Activated CD8-positive, alpha-beta memory T cell treated with anti-CD3 and anti-CD28 coated beads, Interleukin-2, amount 50 U/mL, for 4 hours (primary cell): ENCODE data around the gene RBMS1.
A peak's percentile ranks its signal among the peaks of the same experiment; 100 is the strongest.

Source experiments
- DNase-seq: peaks from one replicate; pipeline ENCODE4 v3.0.0-alpha.2; 2020

The RBMS1 gene

DNA sequence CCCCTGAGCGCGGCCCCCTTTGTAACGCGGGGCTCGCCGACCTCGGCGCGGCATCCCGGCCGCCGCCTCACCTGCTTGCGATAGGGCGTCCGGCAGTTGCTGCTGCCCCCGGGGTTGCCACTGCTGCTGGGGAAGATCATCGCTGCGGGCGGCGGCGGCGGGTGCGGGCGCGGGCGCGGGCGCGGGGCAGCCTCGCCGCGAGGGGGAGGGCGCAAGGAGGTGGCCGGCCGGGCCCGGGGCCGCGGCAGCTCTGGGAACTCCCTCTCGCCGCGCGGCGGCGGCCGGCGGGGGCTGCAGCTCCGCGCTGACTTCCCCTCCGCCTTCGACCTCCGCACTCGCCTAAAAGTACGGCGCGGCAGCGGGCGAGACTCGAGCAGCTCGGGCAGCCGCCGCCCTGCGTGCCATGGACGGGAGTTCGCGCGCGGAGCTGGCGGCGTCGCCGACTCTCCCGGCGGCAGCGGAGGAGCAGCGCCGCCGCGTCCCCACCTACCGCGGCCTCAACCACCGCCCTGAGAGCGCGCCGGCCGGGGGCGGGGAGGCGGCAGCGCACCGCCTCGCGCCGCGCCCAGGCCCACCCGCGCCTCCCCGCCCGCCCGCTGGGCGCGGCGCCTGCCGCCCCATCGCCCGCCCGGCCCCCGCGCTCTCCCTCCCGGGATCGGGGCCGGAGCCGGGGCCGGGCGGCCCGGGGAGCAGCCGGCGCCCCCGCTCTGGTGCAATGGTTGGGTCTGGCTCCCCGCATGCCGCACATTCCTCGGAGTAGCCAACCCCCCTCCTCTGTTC is 86.0 kb downstream of the RBMS1 start:
- peak; percentile 66 for DNase-seq

DNA sequence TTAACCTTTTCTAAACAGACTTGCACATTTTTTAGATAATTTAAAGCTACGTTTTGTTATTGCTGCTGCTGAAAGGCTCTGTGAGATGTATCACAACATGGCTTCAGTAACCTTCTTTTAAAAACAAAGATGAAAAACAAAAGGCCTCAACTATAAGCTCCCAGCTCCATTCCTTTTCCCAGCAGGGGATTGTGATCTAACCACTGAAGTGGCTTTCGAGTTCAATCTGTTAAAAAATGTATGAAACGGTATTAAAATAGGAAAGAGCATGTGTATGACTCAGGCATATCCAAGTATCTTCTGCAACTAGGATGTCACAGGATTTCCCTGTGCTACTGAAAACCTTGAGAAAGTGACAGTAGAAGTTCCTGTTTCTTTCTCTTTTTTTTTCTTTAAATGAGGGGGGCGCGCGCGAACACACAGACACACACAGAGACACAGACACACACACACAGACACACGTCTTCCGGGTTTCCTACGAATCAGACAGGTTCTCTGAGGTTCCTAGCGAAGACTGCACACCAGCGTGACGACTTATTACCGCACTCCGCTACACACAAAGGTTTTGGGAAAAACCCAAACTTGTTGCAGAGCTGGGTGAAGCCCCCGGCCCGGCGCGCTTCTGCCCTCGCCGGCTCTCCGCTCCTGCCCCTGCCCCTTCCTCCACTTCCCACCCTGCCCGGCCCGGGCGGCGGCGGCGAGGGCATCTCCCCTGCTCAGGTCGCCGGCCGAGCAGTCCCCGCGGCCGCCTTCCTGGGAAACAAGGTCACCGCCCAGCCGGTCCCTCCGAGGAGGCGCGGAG is 86.8 kb downstream of the RBMS1 start:
- peak; percentile 69 for DNase-seq

DNA sequence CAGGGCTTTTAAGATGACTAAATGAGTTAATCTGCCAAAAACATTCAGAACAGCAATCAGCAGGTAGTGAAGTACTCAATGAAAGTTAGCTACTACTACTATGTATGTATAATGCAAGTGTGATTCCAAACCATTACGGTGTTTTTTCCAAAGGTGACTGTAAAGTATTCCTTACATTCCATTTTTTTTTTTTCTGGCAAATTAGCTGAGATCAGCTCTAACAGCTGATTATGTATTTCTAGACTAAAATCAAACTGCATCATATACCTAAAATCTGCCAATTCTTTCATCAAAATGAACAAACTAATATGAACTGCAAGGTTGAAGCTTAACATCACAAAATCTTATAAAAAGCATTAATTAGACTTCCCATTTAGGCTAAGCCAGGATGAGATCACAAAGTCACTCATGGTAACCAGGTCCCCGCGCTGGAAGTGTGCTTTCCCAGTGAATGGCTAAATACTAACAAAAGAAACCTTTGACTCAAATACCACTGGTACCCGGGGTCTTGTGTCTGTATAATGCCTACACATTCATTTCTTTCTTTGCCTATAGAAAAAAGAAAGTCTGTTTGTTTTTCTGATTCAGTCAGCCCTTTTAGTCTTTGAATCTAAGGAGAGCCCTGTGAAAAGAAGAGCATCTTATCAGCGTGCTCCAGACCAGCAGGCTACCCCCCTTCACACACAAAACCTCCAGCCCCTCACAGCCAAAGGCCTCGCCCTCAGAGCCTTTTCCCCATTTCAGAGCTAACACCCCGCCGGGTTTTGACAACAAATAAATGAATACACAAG is 88.3 kb downstream of the RBMS1 start:
- no peak for DNase-seq

- DNase-seq, result no peak
Measured at GRCh38 chr2:160402997-160403979, 90.3 kb downstream of the RBMS1 start.

- no peak for DNase-seq
Measured at GRCh38 chr2:160402501-160402900, 91.1 kb downstream of the RBMS1 start.

DNA sequence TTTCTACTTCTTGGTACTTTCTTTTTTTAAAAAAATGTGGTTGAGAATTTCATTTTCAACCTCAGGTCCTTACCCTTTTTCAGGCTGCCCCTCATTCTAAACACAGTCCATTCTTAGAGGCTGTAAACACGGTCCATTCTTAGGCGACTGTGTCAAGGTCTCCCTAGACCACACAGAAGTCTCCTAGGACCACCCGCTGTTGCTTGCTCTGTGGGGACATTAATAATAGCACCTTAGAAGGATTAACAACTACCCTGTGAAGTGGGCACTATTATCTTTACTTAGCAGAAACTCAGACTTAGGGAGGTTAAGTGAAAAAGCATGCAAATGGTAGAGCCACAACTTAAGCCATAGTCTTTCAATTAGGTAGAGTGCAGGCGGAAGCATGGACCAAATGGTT is 91.7 kb downstream of the RBMS1 start:
- no peak for DNase-seq

- no peak for DNase-seq
Measured at GRCh38 chr2:160399880-160400279, 93.7 kb downstream of the RBMS1 start.

GRCh38 chr2:160397530-160397865 is 96.1 kb downstream of the RBMS1 start:
- DNase-seq, result no peak

DNA sequence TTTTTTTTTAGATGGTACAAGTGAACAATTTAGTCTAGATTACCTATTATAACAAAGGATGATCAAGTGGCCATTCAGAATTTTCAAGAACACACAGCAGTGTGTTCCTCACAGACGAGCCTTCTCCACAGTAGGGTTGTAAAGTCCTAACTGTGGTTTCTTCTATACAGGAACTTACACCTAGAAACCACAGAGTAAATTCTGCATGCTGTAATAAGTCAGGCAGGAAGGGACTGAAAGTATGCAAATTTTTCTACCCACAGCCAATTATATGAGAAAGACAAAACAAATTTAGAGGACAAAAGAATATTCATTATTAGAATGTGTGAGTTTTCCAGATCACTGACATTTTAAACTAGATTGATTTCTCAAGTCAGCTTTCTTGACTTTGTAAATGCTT is 99.5 kb downstream of the RBMS1 start:
- no peak for DNase-seq

GRCh38 chr2:160392201-160392600 is 101.4 kb downstream of the RBMS1 start:
- no peak for DNase-seq

DNA sequence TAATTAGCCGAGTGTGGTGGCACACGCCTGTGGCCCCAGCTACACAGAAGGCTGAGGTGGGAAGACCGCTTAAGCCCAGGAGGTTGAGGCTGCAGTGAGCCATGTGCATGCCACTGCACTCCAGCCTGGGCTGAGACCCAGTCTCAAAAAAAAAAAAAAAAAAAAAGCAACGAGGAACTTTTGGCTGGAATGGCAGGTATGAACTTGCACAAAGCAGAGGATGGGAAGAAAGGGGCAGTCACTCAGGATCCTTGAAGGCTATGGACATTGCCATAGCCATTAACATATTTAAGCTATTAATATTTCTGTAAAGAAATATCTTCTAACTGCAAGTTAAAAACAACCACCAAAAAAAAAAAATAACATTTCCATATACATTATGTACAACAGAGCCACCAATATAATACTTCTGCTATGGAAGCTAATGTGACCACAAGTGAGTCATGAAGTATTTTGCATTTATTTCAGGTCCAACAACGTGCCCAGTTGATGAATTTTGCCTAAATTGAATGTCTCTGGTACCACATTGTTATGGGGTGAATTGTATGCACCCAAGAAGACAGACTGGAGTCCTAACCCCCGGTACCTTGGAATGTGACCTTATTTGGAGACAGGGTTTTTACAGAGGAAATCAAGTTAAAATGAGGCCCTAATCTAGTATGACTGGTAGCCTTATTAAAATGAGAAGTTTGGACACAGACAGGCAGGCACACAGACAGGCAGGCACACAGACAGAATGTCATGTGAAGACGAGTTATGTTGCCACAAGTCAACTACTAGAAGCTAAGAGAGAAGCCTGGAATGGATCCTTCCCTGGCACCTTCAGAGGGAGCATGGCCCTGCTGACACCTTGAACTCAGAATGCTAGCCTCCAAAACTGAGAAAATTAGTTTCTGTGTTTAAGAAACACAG is 102.8 kb downstream of the RBMS1 start:
- no peak for DNase-seq

DNA sequence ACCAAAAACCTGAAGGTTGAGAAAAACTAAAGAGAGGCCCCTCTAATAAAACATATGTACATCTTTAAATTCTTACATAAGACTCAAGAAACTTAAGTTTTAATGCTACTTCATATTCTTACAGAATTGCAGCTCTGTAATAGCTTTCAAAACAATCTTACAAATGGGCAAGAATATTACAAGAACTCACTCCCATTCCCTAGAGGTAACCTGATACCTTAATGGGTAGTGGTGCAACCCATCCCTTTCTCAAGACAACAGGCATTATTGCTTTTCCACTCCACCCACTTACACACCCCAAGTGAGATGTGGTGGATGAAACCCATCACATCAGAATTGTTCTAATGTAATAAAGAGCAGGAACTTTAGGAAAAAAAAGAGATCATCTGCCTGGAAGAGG is 103.7 kb downstream of the RBMS1 start:
- DNase-seq, result no peak

DNA sequence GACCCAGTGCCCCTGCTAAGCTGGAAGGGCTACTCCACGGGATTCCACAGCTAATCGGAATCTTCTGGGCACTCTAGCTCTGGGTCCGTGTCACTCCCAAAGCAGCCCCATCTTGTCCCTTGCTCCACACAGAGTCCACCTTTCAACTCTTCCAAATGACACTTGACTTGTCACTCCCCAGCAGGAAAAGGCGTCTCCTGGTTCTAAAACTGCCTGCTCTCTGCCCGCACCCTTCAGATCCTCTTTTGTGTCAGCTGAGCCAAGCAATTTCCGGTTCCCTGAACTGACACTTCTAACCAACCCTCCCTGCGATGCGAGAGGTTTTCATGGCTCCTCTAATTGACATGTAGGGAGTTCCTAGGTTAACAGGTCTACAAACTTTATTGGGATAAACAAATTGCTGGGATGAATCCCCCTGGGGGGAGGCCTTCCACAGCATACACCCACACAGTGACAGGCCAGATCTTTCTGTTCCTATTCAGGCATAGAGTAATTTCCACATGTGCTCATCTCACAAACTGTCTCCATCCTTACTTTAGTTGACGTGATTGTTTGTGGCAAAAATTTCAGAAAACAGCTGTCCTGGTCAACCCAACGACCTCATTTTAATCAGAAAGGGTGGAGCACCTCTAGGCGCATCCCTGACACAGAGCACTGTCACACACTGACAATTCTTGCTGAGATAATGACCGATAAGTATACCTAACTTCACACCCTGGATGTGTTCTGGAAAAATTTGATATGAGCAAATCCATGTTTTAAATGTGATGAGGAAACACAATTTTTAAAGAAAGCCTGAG is 104.9 kb downstream of the RBMS1 start:
- DNase-seq, result no peak

DNA sequence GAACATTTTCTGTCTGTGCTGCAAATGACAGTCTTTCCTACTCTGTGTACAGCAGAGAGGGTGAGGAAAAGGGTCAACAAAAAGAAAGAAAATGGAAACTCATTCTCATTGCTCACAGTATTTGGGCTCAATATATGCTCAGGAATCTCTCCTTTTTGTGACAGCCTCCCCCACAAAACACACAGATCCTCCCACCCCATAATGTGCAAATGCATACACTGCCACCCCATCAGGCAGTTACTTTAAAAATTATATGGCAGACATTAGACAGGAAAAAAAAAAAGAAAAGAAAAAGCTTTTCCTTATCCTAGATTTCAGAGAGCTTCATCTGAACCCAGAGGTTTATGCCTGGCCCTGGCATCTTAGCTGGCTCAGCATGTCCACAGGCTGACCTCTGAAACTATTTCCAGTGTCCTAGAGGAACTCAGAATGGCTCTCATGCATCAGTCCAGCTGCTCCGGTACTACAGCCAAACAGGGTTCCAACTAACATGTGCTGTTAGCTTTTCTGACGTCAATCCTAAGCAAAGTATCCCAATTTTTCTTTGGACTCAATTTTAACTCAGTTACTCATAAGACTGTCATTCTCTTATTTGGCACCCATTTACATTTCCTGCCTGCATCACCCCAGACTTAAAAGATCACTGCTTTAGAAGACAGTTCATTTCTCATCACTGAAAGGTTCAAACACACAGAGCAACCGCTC is 105.9 kb downstream of the RBMS1 start:
- DNase-seq, result no peak

DNA sequence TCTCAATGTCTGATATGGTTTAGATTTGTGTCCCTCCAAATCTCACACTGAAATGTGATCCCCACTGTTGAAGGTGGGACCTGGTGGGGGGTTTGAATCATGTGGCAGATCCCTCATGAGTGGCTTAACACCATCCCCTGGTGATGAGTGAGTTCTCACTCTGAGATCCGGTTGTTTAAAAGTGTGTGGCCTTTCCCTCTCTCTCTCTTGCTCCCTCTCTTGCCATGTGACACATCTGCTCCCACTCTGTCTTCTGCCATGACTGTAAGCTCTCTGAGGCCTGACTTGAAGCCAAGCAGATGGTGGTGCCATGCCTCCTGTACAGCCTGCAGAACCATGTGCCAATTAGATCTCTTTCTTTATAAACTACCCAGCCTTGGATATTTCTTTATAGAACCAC is 108.8 kb downstream of the RBMS1 start:
- no peak for DNase-seq

DNA sequence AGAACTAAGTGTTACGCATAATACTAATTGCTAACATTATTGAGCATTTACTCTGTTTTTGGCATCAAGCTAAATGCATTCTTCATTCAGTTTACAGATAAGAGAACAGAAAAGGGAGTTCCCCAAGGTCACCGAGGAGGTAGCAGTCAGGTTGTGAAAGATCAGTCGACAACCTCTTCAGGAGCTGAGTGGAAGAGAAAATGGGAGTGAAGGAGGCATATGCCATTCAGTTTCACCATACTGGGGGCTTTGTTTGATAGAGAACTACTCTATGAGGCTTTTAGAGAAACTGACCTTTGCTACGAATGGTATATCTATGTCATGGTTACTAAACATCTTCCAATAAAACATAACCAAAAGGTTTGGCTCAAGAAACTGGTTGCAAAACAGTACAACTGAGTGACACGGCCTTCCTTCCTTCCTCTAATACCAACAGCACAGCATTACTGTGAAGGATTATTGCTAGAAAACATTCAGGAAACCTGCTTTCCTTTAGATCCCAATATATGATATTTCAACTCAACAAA is 112.1 kb downstream of the RBMS1 start:
- DNase-seq, result no peak

GRCh38 chr2:160380611-160381010 is 113.0 kb downstream of the RBMS1 start:
- DNase-seq, result no peak

DNA sequence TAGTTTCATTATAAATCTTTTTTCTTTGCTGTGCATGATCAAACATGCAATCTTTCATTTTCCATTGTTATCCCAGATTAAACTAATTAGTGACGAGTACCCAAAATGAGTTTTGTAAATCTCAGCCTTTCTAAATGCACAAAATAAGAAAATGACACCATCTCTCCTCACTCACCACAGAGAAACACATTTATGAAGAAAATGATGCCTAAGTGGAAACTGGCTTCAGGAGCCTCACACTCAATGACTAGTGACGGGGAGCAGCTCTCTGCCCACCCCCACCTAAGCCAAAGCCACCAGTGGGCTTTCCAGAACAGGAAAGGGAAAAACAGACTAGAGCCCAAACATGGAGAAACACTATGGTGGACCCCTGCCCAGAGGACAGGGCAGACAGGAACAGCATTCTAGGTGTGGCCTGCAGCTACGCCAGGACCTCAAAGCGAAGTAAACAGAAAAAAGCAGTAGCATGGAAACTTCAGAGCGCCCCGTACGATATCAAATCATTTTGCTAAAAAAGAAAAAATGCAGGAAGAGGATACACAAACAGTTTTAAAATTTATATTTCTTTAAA is 113.5 kb downstream of the RBMS1 start:
- DNase-seq, result no peak

GRCh38 chr2:160379399-160379798 is 114.2 kb downstream of the RBMS1 start:
- no peak for DNase-seq
